AG20443 (cell line): Measurements from ENCODE around the gene DGUOK.
"Not testable (repeated sequence)": the region's sequence is repeated elsewhere in the genome, so short reads cannot be mapped to it uniquely, and the experiment has no call there.

Experiments
- DNase-seq: peaks from one replicate; pipeline ENCODE4 v3.0.0; 2012; ENCODE audit warnings: low spot score, mixed read lengths

Gene DGUOK

GRCh38 chr2:73901143-73901542 is 25.5 kb upstream of the DGUOK start:
- DNase-seq: no peak

GRCh38 chr2:73902284-73902683 is 24.4 kb upstream of the DGUOK start:
- no peak for DNase-seq

- DNase-seq: no peak
Observed at GRCh38 chr2:73903313-73903712, 23.4 kb upstream of the DGUOK start.

- DNase-seq: not testable (repeated sequence)
Observed at GRCh38 chr2:73903949-73904613, 22.6 kb upstream of the DGUOK start.

GRCh38 chr2:73904952-73905351 is 21.7 kb upstream of the DGUOK start:
- DNase-seq: no peak

GRCh38 chr2:73906847-73907505 is 19.7 kb upstream of the DGUOK start:
- no peak for DNase-seq

- peak; percentile 25 for DNase-seq
Observed at GRCh38 chr2:73907840-73908452, 18.7 kb upstream of the DGUOK start.

- no peak for DNase-seq
Observed at GRCh38 chr2:73908689-73909652, 17.7 kb upstream of the DGUOK start.

GRCh38 chr2:73910873-73911547 is 15.7 kb upstream of the DGUOK start:
- no peak for DNase-seq

- no peak for DNase-seq
Observed at GRCh38 chr2:73911548-73912208, 15.0 kb upstream of the DGUOK start.

GRCh38 chr2:73913414-73914054 is 13.1 kb upstream of the DGUOK start:
- no peak for DNase-seq

- no peak for DNase-seq
Observed at GRCh38 chr2:73914667-73915066, 12.0 kb upstream of the DGUOK start.

- DNase-seq: no peak
Observed at GRCh38 chr2:73915437-73915993, 11.2 kb upstream of the DGUOK start.

GRCh38 chr2:73916666-73917065 is 10.0 kb upstream of the DGUOK start:
- DNase-seq: no peak

GRCh38 chr2:73917296-73917695 is 9.4 kb upstream of the DGUOK start:
- DNase-seq: no peak

GRCh38 chr2:73917696-73918207 is 8.9 kb upstream of the DGUOK start:
- DNase-seq: no peak

GRCh38 chr2:73918856-73919255 is 7.8 kb upstream of the DGUOK start:
- DNase-seq: no peak

GRCh38 chr2:73919596-73920228 is 7.0 kb upstream of the DGUOK start:
- no peak for DNase-seq
